Testis (tissue), 2 donors: ENCODE data around the gene RHOV.

ENCODE experiments used
- CTCF ChIP-seq, 3 experiments: fragments of 450-650 bp in 2 of 3; fragments of 200-600 bp in 1 of 3; sonication (generic) in 1 of 3; IDR thresholded peaks; one replicate each; pipeline ENCODE4 v1.5.1; 2016 to 2019; ENCODE audit warnings: antibody characterized with exemption in 3 of 3, mild to moderate bottlenecking in 2 of 3, moderate library complexity in 1 of 3
- POLR2A ChIP-seq: fragments of 450-650 bp; IDR thresholded peaks from one replicate; pipeline ENCODE4 v1.6.1; 2017; ENCODE audit warnings: antibody characterized with exemption, mild to moderate bottlenecking, moderate library complexity

GRCh38 chr15:40894681-40895448 is 20.8 kb upstream of the RHOV start:
- TF ChIP-seq CTCF (IDR thresholded peaks at IDR 0.05) = peak; percentile 21 to 53 (median 52)
- no peak for TF ChIP-seq POLR2A
